Ureter (tissue), 1 donor: ENCODE data around the gene SFXN5. TPM values are rescaled to one million over a fixed set of nuclear protein-coding genes. Genes with fewer than 3 reads are reported as not detected.

ENCODE experiments used
- DNase-seq: peaks from one replicate; pipeline ENCODE4 v3.0.0-alpha.2; 2020; ENCODE audit warnings: low spot score
- total RNA-seq: library from RNA; stranded (reverse); gene quantifications from one replicate; pipeline ENCODE4 v1.2.4, GENCODE V29; 2023
- donor health status: DM: yes; HTN: yes; CAD: no.

The SFXN5 gene
- total RNA-seq, 1 donor from 2014 or later: 28.6 TPM

DNA sequence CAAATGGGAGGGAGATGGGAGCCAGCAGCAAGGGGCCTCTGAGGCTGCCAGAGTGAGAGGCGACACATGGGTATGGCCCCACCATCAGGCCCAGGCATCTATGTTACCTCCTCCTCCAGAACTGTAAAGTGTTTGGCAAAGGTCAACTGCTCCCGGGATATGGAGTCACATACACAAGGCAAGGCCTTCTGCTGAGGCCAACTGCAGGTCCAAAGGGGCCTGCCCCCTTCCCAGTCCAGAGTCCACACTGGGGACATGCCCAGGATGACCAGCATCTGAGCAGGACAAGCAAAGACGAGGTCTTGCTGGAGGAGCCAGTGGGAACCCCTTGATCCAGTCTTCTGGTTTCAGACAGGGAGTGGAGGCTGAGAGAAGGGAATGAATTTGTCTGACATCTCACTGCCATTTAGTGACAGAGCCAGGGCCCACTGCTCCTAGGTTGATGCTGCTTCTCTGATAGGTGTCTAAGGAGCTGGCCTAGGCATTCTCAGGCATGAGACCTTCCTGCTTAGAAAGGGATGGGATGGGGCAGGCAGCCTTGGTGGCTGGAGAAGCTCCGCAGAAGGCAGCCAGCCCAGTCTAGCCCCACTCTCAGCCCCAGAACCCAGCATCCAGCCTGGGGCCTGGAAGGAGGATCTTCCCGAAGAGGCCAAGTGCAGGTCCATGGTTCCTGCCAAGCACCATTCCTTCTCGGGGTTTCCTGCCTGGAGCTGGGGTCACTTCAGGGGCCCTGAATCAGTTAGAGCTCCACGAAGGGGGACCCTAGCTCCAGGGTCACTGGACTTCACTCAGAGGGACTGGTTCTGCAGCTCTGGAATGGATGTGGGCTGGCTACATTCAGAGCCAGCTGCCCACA lies 127.7 kb downstream of the SFXN5 start:
- DNase-seq: no peak

GRCh38 chr2:72942881-72943418 lies 128.6 kb downstream of the SFXN5 start:
- DNase-seq: no peak

DNA sequence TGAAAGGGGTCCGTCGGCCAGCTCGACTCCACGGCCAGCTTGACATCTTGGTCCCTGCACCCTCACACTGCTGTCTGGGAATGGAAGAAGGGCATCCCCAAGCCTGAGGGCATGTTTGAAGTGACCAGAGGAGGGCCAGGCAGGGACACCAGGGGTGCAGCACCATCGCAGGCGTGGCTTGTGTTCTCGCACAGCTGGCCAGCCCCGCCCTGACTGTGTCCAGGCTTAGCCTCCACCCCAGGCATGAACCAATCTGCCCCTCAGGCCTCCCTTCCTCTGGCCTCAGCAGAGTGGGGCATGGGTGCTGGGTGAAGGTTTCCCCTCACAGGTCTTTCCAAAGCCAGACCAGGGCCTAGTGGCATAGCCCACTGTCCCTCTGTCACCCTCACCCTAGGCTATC lies 129.2 kb downstream of the SFXN5 start:
- DNase-seq: no peak

GRCh38 chr2:72940786-72941185 lies 130.7 kb downstream of the SFXN5 start:
- no peak for DNase-seq

GRCh38 chr2:72940361-72940760 lies 131.2 kb downstream of the SFXN5 start:
- no peak for DNase-seq

- DNase-seq: no peak
Measured at GRCh38 chr2:72938455-72938854, 133.1 kb downstream of the SFXN5 start.

DNA sequence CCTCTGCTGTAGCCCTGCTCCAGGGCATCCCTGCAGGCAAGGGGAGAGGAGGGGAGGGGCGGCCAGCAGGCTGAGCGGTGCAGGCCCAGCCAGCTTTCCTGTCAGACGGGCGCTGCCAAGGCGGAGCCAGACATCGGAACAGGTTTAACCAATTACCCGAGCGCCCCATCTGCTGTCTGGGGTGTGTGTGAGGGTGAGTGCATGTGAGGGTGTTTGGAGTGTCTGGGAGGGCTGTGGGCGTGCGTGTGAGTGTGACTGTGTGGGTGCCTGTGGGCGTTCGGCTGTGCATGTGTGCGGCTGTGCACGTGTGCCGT lies 134.2 kb downstream of the SFXN5 start:
- DNase-seq: no peak

GRCh38 chr2:72936660-72937355 lies 134.7 kb downstream of the SFXN5 start:
- DNase-seq: no peak

DNA sequence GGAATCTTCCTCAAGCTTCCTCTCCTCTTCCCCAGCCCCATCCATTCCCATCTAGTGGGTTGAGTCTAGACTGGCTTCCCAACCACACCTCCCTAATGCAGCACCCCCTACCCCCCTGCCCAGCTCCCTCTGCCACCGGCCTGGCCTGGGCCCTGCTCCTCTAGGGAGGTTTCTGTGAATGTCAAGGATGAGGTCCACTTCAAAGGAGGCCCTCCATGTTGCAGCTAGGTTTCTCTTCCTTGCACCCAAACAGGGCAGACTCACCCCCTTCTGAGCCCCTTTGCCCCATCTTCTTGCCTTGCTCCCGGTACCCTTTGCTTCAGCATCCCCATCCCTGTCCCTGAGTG lies 135.9 kb downstream of the SFXN5 start:
- no peak for DNase-seq

DNA sequence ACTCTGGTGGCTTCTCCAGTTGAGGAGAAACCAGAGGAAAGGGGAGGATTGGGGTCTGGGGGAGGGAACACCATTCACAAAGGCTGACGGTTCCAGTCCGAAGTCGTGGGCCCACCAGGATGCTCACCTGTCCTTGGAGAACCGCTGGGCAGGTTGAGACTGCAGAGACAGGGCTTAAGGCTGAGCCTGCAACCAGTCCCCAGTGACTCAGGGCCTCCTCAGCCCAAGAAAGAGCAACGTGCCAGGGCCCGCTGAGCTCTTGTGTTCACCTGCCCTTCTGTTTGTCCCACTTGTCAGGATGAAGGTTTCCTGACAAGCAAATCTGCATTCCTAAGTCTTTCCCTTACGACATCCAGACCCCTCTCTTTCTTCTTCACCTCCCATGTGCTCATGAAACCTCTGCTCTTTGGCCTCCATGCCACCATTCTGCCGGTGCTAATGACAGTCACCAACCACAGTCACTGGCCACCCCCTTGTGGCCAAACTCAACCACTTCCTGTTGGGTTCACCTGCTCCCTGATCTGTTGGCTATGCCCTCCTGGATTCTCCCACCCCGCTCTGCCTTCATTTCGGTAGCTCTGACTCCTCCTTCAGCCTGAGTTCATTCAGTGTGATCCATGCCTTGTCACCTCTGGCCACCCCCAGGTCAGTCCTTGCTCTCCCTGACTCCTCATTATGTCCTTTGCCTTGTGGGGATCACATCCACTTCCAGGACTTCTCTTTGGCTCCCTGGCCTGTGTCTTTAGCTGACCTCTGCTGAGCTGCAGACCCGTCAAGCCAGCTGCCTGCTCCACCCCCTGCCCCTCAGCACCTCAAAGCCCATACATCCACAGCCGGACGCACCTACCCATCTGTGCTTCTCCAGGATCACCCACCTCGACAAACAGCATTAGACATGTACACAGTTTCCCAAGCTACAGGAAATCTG lies 136.6 kb downstream of the SFXN5 start:
- no peak for DNase-seq

DNA sequence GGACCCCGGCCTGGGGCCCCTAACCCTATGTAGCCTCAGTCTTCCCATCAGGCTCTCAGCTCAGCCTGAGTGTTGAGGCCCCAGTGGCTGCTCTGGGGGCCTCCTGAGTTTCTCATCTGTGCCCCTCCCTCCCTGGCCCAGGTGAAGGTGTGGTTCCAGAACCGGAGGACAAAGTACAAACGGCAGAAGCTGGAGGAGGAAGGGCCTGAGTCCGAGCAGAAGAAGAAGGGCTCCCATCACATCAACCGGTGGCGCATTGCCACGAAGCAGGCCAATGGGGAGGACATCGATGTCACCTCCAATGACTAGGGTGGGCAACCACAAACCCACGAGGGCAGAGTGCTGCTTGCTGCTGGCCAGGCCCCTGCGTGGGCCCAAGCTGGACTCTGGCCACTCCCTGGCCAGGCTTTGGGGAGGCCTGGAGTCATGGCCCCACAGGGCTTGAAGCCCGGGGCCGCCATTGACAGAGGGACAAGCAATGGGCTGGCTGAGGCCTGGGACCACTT lies 137.8 kb downstream of the SFXN5 start:
- no peak for DNase-seq

DNA sequence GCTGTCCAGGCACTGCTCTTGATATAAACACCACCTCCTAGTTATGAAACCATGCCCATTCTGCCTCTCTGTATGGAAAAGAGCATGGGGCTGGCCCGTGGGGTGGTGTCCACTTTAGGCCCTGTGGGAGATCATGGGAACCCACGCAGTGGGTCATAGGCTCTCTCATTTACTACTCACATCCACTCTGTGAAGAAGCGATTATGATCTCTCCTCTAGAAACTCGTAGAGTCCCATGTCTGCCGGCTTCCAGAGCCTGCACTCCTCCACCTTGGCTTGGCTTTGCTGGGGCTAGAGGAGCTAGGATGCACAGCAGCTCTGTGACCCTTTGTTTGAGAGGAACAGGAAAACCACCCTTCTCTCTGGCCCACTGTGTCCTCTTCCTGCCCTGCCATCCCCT lies 138.3 kb downstream of the SFXN5 start:
- no peak for DNase-seq

- DNase-seq: no peak
Measured at GRCh38 chr2:72932805-72933204, 138.7 kb downstream of the SFXN5 start.

DNA sequence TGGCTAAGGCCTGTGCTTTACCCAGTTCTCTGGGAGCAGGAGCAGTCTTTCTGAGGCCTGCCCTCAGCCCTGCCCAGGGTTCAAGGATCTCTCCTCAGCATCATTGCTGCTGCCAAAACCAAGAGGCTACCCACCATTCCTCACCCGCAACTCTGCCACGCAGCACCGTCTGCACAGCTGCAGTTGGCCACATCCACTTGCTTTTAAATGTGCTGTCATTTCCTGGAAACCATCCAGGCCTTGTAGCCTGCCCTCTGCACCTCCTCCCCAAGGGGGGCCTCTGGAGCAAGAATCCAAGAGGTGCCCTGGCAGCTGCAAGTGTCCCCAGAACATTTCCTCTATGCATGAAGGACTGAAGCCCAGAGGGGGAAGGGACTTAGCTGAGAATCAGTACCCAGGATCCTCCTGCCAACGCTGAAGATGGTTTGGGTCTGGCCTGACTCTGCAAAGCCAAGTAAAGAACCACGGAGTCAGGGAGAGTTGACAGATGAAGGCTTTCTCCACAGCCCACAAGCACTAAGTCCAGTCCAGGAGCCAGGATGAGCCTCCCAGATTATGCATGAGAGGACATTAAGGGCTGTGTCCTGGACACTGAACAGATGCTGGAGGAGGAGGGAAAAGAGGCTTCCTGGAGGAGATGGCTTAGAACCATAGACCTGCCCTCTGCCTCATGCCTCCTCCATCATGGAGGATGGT lies 139.3 kb downstream of the SFXN5 start:
- no peak for DNase-seq

- DNase-seq: no peak
Measured at GRCh38 chr2:72931280-72931910, 140.1 kb downstream of the SFXN5 start.

DNA sequence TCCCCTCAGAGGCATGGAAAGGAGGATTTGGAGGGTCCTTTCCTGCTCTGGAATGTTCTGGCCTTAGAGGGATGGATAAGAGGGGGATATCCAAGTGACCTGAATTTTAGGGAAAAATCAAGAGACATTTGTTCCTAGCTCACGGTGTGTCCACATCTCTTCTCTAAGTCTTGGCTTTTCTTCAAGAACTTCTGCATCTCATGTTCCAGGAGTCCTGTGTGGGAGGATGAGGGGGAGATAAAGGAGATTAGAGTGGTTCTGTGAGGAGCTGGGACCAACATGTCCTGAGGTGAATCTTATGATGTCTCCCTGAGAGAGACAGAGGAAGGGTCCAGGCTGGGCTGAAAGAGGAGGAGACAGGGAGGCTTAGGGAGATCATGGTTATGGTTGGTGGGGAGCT lies 142.5 kb downstream of the SFXN5 start:
- no peak for DNase-seq

DNA sequence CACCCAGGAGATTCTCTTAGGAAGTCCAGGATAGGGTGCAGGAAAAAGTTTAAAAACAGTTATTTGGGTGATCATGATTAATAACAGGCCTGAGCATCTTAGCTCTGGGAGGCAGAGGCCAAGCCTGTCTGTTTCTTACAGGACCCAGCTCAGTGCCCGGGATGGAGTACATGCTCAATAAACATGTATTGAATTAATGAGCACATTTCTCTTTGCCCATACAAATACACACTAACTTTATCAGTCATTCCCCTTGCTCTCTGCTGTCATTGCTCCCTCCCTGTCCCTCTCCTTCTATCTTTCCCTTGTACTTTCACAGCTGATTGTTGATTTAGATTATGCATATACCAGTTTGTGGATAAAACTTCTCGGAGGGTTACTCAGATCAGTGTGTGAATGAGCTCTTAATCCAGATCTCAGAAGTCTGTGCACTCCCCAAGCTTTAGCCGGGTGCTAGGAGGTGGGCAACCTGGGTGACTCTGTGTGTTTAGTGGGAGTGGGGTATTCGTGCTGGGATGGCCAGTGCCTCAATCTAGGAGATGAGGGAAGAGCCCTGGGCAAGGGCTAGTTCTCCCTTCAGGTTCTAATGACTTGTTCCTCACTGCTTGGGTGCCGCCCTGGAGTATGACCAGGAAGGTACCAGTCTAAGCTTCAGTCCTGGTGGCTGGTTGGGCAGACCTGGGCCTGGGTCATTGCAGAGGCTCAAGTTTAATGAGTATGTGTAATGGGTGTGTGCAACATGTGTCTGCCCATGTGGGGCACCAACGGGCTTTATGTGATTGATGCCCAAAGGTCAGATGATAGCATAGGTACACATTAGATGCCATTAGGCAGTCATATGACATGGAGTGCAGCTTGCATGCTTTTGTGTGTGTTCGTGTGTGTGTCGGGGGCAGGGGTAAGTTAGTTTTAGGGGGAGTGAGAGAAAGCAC lies 143.6 kb downstream of the SFXN5 start:
- DNase-seq: peak; percentile 36

DNA sequence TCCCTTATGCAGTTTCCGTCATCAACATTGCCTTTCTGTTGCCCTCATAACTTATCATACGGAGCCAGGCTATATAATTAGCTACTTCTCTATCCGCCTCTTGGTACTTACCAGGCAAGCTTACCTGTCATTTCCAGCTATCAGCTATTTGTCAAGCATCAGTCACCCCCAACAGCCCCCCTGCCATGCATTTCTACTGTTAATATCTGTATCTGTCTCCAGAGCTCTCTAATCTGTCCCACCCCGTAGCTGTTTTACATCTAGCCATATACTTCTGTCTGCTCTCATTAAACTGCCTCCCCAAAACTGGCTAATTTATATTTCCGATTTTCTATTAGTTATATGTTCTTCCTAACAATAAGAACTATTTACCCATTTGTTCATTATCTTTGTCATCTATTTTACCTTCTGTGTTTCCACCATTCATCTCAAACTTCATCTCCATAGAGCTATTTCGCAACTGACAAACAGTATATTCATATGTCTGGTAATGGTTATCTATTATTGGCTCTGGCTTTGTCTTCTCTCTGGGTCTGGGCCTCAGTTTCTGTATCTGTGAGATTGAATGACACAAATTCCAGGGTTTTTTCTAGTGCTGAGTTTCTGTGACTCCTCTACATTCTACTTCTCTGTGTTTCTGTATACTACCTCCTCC lies 144.6 kb downstream of the SFXN5 start:
- DNase-seq: peak; percentile 7

GRCh38 chr2:72926368-72926767 lies 145.1 kb downstream of the SFXN5 start:
- DNase-seq: no peak
